HG02798 (cell line): ENCODE data around the gene LRP3.

Experiments used
- ATAC-seq: cut with Tn5 transposase; IDR thresholded peaks from one replicate; pipeline ENCODE4 v1.9.1; 2021; ENCODE audit warnings: mild to moderate bottlenecking; ENCODE audit not compliant: unreplicated experiment, poor library complexity

The LRP3 gene

GRCh38 chr19:33233056-33233873 is 39.1 kb downstream of the LRP3 start:
- no peak for ATAC-seq

GRCh38 chr19:33234092-33234491 is 40.0 kb downstream of the LRP3 start:
- ATAC-seq: no peak

GRCh38 chr19:33234736-33235135 is 40.6 kb downstream of the LRP3 start:
- no peak for ATAC-seq

- peak; percentile 91 for ATAC-seq
These were observed 41.3 kb downstream of the LRP3 start for GRCh38 chr19:33235269-33235995.

- ATAC-seq: no peak
These were observed 41.8 kb downstream of the LRP3 start for GRCh38 chr19:33235996-33236350.

GRCh38 chr19:33236696-33237390 is 42.7 kb downstream of the LRP3 start:
- no peak for ATAC-seq

GRCh38 chr19:33238481-33239149 is 44.5 kb downstream of the LRP3 start:
- no peak for ATAC-seq

- ATAC-seq: no peak
These were observed 45.3 kb downstream of the LRP3 start for GRCh38 chr19:33239223-33239975.

GRCh38 chr19:33240181-33240771 is 46.1 kb downstream of the LRP3 start:
- ATAC-seq: no peak

- no peak for ATAC-seq
These were observed 47.0 kb downstream of the LRP3 start for GRCh38 chr19:33241091-33241529.

- no peak for ATAC-seq
These were observed 47.5 kb downstream of the LRP3 start for GRCh38 chr19:33241530-33242101.

GRCh38 chr19:33242131-33242530 is 48.0 kb downstream of the LRP3 start:
- no peak for ATAC-seq

GRCh38 chr19:33242911-33243310 is 48.8 kb downstream of the LRP3 start:
- ATAC-seq: no peak

GRCh38 chr19:33245948-33246708 is 52.0 kb downstream of the LRP3 start:
- no peak for ATAC-seq

- ATAC-seq: no peak
These were observed 52.7 kb downstream of the LRP3 start for GRCh38 chr19:33246709-33247440.

GRCh38 chr19:33247441-33247819 is 53.3 kb downstream of the LRP3 start:
- no peak for ATAC-seq

GRCh38 chr19:33248104-33248503 is 54.0 kb downstream of the LRP3 start:
- ATAC-seq: no peak

GRCh38 chr19:33248553-33248953 is 54.4 kb downstream of the LRP3 start:
- ATAC-seq: no peak
